Measurements from ENCODE around the gene SCUBE3.

Gene SCUBE3

DNA sequence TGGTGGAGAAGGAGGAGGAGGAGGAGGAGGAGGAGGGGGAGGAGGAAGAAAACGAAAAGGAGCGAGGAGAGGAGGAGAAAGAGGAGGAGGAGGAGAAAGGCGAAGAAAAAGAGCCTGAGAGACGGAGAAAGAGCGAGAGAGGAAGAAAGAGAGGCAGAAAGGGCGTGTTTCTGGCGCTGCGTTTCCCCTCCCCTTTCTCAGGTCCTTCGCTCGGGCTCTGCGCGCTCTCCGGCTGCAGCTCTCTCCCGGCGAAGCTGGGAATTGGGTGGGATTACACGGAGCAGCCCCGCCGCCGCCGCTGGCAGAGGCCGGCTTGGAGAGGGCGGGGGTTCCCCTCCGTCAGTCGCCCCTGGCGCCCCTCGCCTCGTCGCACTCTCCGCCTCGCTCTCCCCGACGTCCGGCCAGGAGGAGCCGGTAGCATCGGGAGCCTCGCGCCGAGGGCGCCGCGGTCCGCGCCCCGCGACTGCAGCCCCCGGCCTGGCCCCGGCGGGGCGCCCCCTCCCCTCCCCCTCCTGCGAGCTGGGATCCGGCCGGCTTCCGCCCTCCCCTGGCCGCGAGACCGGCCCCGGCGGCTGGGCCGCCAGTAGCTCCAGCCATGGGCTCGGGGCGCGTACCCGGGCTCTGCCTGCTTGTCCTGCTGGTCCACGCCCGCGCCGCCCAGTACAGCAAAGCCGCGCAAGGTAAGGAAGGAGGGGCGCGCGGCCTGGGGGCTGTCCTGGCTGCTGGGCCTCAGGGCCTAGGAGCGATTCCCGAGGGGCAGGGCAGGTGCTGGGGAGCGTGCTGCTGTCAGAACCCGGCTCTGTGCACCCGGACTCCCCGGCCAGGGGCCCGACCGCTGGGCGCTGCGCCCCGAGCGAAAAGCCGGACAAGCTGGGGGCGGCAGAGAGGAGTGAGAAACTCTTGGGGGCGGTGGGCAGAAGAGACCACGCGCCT, at the start of gene SCUBE3:
Gene SCUBE3 (plus strand): TSS at position 133 of the 933 bp plus-strand sequence. CDS start 463 bp downstream, at position 596.
- DNase-seq (ENCODE audit: low read depth in 2 of 2) = peak; percentile 31 to 51
- H3K4me3 ChIP-seq (replicated peaks in 1 of 2; ENCODE audit: low read depth in 2 of 2, low read length in 2 of 2) = peak within 1 kb of the TSS; percentile 53 to 69
- TF ChIP-seq, protein P1, sequence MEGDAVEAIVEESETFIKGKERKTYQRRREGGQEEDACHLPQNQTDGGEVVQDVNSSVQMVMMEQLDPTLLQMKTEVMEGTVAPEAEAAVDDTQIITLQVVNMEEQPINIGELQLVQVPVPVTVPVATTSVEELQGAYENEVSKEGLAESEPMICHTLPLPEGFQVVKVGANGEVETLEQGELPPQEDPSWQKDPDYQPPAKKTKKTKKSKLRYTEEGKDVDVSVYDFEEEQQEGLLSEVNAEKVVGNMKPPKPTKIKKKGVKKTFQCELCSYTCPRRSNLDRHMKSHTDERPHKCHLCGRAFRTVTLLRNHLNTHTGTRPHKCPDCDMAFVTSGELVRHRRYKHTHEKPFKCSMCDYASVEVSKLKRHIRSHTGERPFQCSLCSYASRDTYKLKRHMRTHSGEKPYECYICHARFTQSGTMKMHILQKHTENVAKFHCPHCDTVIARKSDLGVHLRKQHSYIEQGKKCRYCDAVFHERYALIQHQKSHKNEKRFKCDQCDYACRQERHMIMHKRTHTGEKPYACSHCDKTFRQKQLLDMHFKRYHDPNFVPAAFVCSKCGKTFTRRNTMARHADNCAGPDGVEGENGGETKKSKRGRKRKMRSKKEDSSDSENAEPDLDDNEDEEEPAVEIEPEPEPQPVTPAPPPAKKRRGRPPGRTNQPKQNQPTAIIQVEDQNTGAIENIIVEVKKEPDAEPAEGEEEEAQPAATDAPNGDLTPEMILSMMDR (IDR thresholded peaks at IDR 0.05; ENCODE audit: low read depth, low read length) = no peak

DNA sequence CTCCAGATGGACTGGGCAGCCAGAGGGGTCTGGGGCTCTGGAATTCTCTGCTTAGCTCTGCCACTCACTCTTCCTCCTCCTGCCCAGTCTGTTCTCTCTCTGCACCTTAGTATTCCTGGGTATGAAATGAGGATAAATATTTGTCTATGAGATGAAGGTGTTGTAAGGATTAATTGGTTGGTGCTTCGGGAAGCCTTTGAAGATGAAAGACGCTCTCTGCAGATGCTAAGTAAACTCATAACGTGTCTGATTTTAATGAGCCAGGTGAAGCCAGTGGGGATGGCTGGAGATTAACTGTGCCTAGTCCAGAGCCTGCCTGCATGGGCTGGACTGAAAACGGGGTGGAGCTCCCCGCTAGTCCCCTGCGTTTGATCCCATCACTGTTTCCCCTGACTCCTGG, 49.5 kb upstream of the SCUBE3 start:
- TF ChIP-seq, protein P1 (IDR thresholded peaks at IDR 0.05; ENCODE audit: low read depth, low read length) = no peak
- DNase-seq (ENCODE audit: low read depth in 2 of 2) = no peak
- H3K4me3 ChIP-seq (replicated peaks in 1 of 2; ENCODE audit: low read depth in 2 of 2, low read length in 2 of 2) = no peak overlapping the region

DNA sequence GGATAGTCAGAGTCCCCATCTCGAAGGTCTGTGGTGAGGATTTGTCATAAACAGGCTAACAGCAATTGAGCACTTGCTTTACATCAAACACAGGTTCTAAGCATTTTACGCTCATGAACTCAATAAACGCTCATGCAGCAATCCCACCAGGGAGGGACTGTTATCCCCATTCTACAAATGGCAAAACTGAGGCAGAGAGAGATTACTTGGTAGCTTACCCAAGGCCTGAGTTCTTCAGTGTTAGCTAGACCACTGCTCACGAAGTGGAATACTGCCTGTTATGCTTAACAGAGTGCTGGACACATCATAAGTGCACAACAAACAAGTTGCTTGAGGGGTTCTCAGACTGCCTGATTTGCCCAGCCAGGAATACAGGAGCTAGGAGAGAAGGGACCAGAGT, 48.9 kb upstream of the SCUBE3 start:
- no peak overlapping the region for H3K4me3 ChIP-seq (replicated peaks in 1 of 2; ENCODE audit: low read depth in 2 of 2, low read length in 2 of 2)
- DNase-seq (ENCODE audit: low read depth in 2 of 2) = no peak
- TF ChIP-seq, protein P1 (IDR thresholded peaks at IDR 0.05; ENCODE audit: low read depth, low read length) = no peak

DNA sequence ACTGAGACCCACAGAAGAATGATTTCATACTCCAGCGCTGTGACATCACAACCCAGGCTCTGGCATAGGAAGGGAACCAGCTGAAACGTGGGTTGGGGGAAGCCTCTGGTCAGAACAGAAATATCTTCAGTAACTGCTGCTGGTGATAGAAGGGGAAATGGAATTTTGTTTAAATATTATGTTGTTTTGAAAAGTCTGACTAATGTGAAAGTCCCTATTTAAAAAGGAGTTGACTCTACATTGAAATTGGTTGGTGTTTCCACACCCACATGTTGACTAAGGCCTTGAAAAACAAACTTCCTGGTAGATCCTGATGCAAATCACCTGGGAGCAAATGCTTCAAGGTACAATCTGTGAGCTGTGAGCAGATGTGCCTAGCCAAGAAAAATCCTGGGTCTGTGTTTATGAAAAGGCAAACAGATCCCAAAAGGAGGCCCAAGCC, 48.1 kb upstream of the SCUBE3 start:
- peak in 1 of 2 donors; percentile 86 for DNase-seq (ENCODE audit: low read depth in 2 of 2)
- TF ChIP-seq, protein P1 (IDR thresholded peaks at IDR 0.05; ENCODE audit: low read depth, low read length) = no peak
- H3K4me3 ChIP-seq (replicated peaks in 1 of 2; ENCODE audit: low read depth in 2 of 2, low read length in 2 of 2) = no peak overlapping the region

DNA sequence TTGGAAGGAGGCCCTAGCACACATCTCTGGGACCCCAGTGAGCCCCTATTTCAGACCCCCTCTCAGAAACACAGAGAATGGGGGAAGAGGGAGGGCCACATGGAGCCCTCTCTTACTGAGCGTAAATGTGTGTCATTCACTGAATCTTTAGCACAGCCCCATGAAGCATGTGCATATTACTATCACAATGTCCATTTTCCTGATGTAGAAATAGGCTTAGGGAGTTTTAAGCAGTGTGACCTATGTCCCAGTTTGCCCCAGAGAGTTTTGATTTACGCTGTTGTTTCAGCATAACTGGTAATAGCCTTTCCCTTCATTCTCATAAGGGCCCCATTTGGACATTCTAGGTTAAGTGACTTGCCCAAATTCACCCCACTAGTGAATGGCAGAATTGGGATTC, 47.6 kb upstream of the SCUBE3 start:
- TF ChIP-seq, protein P1 (IDR thresholded peaks at IDR 0.05; ENCODE audit: low read depth, low read length) = no peak

DNA sequence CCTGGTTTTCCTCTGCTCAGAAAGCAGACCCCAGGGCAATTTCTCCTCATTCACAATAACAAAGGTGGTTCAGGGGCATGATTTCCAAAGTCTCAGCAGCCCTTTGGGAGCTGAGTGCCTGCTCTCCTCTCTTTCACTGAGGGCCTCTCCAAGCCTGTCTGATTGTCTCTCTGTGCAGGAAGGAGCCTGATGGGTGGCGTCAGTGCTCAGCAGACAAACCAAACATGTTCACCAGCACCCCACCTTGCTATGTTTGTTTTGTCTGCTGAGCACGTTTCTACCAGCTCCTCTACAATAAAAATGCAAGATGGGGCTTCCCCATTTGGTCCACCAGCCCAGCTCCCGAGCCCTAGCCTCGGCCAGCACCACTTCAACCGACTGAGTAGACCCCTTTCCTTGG, 47.2 kb upstream of the SCUBE3 start:
- H3K4me3 ChIP-seq (replicated peaks in 1 of 2; ENCODE audit: low read depth in 2 of 2, low read length in 2 of 2) = no peak overlapping the region
- DNase-seq (ENCODE audit: low read depth in 2 of 2) = no peak
- TF ChIP-seq, protein P1 (IDR thresholded peaks at IDR 0.05; ENCODE audit: low read depth, low read length) = no peak

More for the DNA sequence above, 47.6 kb upstream of the SCUBE3 start:
- peak in 1 of 2 donors; percentile 48 for DNase-seq (ENCODE audit: low read depth in 2 of 2)
- no peak overlapping the region for H3K4me3 ChIP-seq (replicated peaks in 1 of 2; ENCODE audit: low read depth in 2 of 2, low read length in 2 of 2)
